GM13976 (cell line): Measurements from ENCODE around the gene SCNN1G.
A peak's percentile ranks its signal among the peaks of the same experiment; 100 is the strongest.

ENCODE experiments used
- DNase-seq: peaks from one replicate; pipeline ENCODE4 v3.0.0; 2012; ENCODE audit warnings: low spot score
- in situ Hi-C: fragments of 300-500 bp; cut with MboI; formaldehyde crosslinking; loops from one replicate; pipeline ENCODE4 v1.12.0; 2022; ENCODE audit warnings: low sequenced_read_pairs, mixed read lengths, inconsistent platforms; ENCODE audit not compliant: unreplicated experiment
- TF ChIP-seq, protein P1 (sequence below): IDR thresholded peaks from 2 replicates; pipeline ENCODE4 v1.5.1; 2012; ENCODE audit warnings: borderline replicate concordance, mild to moderate bottlenecking; ENCODE audit not compliant: insufficient read depth; ENCODE audit errors: extremely low read depth, missing control alignments, control extremely low read depth

The SCNN1G gene, protein sequence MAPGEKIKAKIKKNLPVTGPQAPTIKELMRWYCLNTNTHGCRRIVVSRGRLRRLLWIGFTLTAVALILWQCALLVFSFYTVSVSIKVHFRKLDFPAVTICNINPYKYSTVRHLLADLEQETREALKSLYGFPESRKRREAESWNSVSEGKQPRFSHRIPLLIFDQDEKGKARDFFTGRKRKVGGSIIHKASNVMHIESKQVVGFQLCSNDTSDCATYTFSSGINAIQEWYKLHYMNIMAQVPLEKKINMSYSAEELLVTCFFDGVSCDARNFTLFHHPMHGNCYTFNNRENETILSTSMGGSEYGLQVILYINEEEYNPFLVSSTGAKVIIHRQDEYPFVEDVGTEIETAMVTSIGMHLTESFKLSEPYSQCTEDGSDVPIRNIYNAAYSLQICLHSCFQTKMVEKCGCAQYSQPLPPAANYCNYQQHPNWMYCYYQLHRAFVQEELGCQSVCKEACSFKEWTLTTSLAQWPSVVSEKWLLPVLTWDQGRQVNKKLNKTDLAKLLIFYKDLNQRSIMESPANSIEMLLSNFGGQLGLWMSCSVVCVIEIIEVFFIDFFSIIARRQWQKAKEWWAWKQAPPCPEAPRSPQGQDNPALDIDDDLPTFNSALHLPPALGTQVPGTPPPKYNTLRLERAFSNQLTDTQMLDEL

GRCh38 chr16:23182679-23183542, at the start of gene SCNN1G:
Gene SCNN1G (plus strand): TSS chr16:23182745. CDS start chr16:23186272, 3,527 bp downstream.
- in situ Hi-C loops = no loop called here
- DNase-seq = peak; percentile 52
- TF ChIP-seq, protein P1, sequence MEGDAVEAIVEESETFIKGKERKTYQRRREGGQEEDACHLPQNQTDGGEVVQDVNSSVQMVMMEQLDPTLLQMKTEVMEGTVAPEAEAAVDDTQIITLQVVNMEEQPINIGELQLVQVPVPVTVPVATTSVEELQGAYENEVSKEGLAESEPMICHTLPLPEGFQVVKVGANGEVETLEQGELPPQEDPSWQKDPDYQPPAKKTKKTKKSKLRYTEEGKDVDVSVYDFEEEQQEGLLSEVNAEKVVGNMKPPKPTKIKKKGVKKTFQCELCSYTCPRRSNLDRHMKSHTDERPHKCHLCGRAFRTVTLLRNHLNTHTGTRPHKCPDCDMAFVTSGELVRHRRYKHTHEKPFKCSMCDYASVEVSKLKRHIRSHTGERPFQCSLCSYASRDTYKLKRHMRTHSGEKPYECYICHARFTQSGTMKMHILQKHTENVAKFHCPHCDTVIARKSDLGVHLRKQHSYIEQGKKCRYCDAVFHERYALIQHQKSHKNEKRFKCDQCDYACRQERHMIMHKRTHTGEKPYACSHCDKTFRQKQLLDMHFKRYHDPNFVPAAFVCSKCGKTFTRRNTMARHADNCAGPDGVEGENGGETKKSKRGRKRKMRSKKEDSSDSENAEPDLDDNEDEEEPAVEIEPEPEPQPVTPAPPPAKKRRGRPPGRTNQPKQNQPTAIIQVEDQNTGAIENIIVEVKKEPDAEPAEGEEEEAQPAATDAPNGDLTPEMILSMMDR = no peak

DNA sequence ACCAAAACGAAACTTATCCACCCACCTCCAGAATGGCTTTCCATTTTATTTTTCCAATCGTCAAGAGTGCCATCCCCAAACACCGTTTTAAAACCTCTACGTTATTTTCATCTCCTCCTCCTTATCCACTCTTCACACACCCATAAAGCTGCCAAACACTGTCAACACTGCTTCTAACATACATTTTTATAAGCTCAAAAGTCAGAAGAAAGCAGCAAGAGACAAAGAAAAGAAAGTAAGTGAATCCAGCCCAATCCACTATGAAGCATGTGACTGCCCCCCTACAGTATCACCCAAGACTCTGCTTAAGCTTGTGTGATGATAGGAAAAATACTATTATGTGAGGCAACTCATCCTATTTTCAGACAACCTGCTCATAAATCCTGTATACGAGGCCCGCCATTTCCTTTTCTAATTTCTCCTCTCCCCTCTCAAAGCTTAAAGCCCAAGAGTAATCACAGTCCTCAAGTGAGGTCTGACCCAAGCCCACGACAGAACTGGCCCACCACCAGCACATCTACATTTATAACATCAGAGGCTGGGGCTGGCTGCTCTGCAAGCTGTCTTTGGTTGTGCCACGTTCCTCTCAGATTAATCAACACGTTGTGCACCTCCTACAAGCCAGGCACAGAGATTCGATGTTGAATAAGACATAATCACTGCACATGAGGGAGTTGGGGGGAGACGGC, 49.6 kb upstream of the SCNN1G start:
- TF ChIP-seq, protein P1 = no peak
- no peak for DNase-seq
- in situ Hi-C loops = no loop called here

DNA sequence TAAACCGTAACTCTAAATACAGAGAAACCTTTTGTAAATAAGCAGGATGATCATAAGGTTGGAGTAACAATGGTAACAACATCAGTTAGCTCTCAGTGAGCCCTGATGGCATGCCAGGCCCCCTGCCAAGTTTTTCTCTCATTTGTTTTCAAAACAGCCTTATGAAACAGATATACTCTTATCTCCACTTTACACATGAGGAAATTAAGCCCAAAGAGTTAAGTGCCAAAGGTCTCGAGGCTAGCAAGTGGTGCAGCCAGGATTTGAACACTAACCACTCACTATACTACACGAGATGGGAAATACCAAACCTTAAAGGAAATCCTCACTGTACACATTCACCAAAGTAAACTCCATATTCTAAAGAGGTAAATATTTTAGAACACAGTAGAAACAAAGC, 48.3 kb upstream of the SCNN1G start:
- in situ Hi-C loops = no loop called here
- TF ChIP-seq, protein P1 = no peak
- DNase-seq = no peak

GRCh38 chr16:23137256-23137655, 45.3 kb upstream of the SCNN1G start:
- DNase-seq = no peak
- TF ChIP-seq, protein P1 = no peak
- in situ Hi-C loops = no loop called here

- no peak for DNase-seq
- TF ChIP-seq, protein P1 = no peak
- in situ Hi-C loops = no loop called here
Measured at GRCh38 chr16:23137818-23138217, 44.7 kb upstream of the SCNN1G start.

DNA sequence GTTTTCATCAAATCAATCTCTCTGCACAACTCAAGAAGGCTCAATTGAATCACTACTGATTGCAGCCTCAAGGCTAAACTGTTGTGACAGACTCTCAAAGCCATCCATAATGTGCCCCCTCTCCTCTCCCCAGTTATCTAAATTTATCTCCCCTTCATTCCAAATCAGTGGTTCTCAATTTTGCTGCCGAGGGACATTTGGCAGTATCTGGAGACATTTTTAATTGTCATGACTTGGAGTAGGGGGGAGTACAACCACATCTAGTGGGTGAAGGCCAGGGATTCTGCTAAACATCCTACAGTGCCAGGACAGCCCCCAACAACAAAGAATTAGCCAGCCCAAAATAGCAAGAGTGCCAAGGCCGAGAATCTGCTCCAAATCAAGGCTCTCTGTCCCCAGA, 42.4 kb upstream of the SCNN1G start:
- in situ Hi-C loops = no loop called here
- DNase-seq = no peak
- TF ChIP-seq, protein P1 = no peak
